Stimulated activated CD8-positive, alpha-beta memory T cell treated with anti-CD3 and anti-CD28 coated beads, Interleukin-7, amount 100 ng/mL, for 1 hour (primary cell): ENCODE data around the gene ZNF850.
A peak's percentile ranks its signal among the peaks of the same experiment; 100 is the strongest.
"Not testable (repeated sequence)": the region's sequence is repeated elsewhere in the genome, so short reads cannot be mapped to it uniquely, and the experiment has no call there.

Experiments used
- DNase-seq, 2 donors: peaks; one replicate each; pipeline ENCODE4 v3.0.0-alpha.2; 2020; ENCODE audit warnings: low read depth in 2 of 2

The ZNF850 gene

GRCh38 chr19:36772311-36773222 lies at the start of gene ZNF850:
TSS of gene ZNF850 (minus strand) at chr19:36772807. CDS start at chr19:36762606, 10,201 bp downstream.
- peak; percentile 80 to 89 for DNase-seq

GRCh38 chr19:36821758-36822157 lies 49.2 kb upstream of the ZNF850 start:
- no peak for DNase-seq

GRCh38 chr19:36819130-36819630 lies 46.6 kb upstream of the ZNF850 start:
- no peak for DNase-seq

- no peak for DNase-seq
Measured at GRCh38 chr19:36807029-36807428, 34.4 kb upstream of the ZNF850 start.

- no peak for DNase-seq
Measured at GRCh38 chr19:36805364-36805763, 32.8 kb upstream of the ZNF850 start.

GRCh38 chr19:36797786-36798108 lies 25.1 kb upstream of the ZNF850 start:
- no peak for DNase-seq

GRCh38 chr19:36796714-36796992 lies 24.0 kb upstream of the ZNF850 start:
- DNase-seq: no peak

- DNase-seq: not testable (repeated sequence)
Measured at GRCh38 chr19:36791420-36792141, 19.0 kb upstream of the ZNF850 start.

- DNase-seq: no peak
Measured at GRCh38 chr19:36775768-36776167, 3.2 kb upstream of the ZNF850 start.

- DNase-seq: no peak
Measured at GRCh38 chr19:36773223-36773579, 594 bp upstream of the ZNF850 start.

- no peak for DNase-seq
Measured at GRCh38 chr19:36771261-36772231, 1.1 kb downstream of the ZNF850 start.

- no peak for DNase-seq
Measured at GRCh38 chr19:36750066-36750691, 22.4 kb downstream of the ZNF850 start.

- not testable (repeated sequence) for DNase-seq
Measured at GRCh38 chr19:36749613-36750012, 23.0 kb downstream of the ZNF850 start.

- DNase-seq: no peak
Measured at GRCh38 chr19:36748431-36749275, 24.0 kb downstream of the ZNF850 start.

GRCh38 chr19:36747750-36748149 lies 24.9 kb downstream of the ZNF850 start:
- DNase-seq: no peak

- DNase-seq: no peak
Measured at GRCh38 chr19:36745870-36746269, 26.7 kb downstream of the ZNF850 start.

GRCh38 chr19:36736166-36736565 lies 36.4 kb downstream of the ZNF850 start:
- not testable (repeated sequence) for DNase-seq

- no peak for DNase-seq
Measured at GRCh38 chr19:36719687-36720556, 52.7 kb downstream of the ZNF850 start.

GRCh38 chr19:36709423-36709822 lies 63.2 kb downstream of the ZNF850 start:
- no peak for DNase-seq

GRCh38 chr19:36707134-36707533 lies 65.5 kb downstream of the ZNF850 start:
- no peak for DNase-seq
